Pancreas (tissue), 10 donors: ENCODE data around the gene ARFGEF3. TPM values are rescaled to one million over a fixed set of nuclear protein-coding genes. Genes with fewer than 3 reads are reported as not detected.
A peak's percentile ranks its signal among the peaks of the same experiment; 100 is the strongest.
"Not testable (repeated sequence)": the region's sequence is repeated elsewhere in the genome, so short reads cannot be mapped to it uniquely, and the experiment has no call there.

Source experiments
- ATAC-seq, 4 donors: fragments of 200-7000 bp; cut with Tn5 transposase; one replicate each; pipeline versions ENCODE4 v1.8.0 to v1.9.1; 2020; ENCODE audit warnings: mild to moderate bottlenecking in 4 of 4, moderate library complexity in 4 of 4
- DNase-seq, 6 donors: peaks; one replicate each; pipeline ENCODE4 v3.0.0-alpha.2; 2020
- FAIRE-seq: peaks from 2 replicates; lab custom pipeline; 2012; peaks lifted over from hg19 to GRCh38; lab: Jason Lieb, UNC
- H3K27ac ChIP-seq, 4 donors: fragments of 200-600 bp; sonication (generic); 1 replicate in 3 of 4; 2 replicates in 1 of 4; pipeline versions ENCODE4 v1.5.0 to v1.8.0; 2020
- H3K27me3 ChIP-seq, 4 donors: fragments of 200-600 bp; one replicate each; pipeline ENCODE4 v1.8.0; 2021
- H3K36me3 ChIP-seq, 3 donors: fragments of 200-600 bp; sonication (generic) in 1 of 3; one replicate each; pipeline versions ENCODE4 v1.5.0 to v1.8.0; 2020 to 2021
- H3K4me1 ChIP-seq, 3 donors: fragments of 200-600 bp; one replicate each; pipeline ENCODE4 v1.8.0; 2021
- H3K4me3 ChIP-seq, 4 donors: fragments of 200-600 bp; sonication (generic) in 2 of 4; one replicate each; pipeline versions ENCODE4 v1.5.0 to v1.8.0; 2020 to 2021
- H3K9me3 ChIP-seq, 4 donors: fragments of 200-600 bp; one replicate each; pipeline ENCODE4 v1.8.0; 2021
- WGBS, 2 donors: extraction: QIAGEN DNeasy Blood & Tissue Kit; methylation state at CpG; one replicate each; pipeline ENCODE4 v1.1.7; 2013; 5-methylcytosine and 5-hydroxymethylcytosine counted together
- intact Hi-C, 3 donors: fragments of 100-400 bp; cut with DNase I; formaldehyde crosslinking; loops; one replicate each; pipeline versions ENCODE4 v1.11.1 to v1.14.2; 2022
- polyA plus RNA-seq, 2 donors: library from polyadenylated mRNA; stranded (reverse); fragments of 200-250 nt; gene quantifications; one replicate each; pipeline ENCODE4 v1.2.3, GENCODE V29; 2013
- total RNA-seq, 6 donors: library from RNA; stranded (reverse); fragmentation: NEBNext Ultra II Directional in 4 of 6; extraction: Animal tissue kit (Norgen Biotek cat#: 25700) in 4 of 6; gene quantifications; one replicate each; pipeline versions ENCODE4 v1.2.1 to v1.2.4, GENCODE V29; 2021 to 2023
- TF ChIP-seq, protein P1 (sequence below), 4 donors: fragments of 200-600 bp; sonication (generic) in 3 of 4; IDR thresholded peaks; one replicate each; pipeline versions ENCODE4 v1.5.0 to v1.8.0; 2021; ENCODE audit warnings: antibody characterized with exemption in 4 of 4
- donor health status: healthy with polysubstance abuse.
- donor health status: DM: no; HTN: no; CAD: no; lungs with moderate emphysema.
- donor health status: DM: no; HTN: no; CAD: no.
- donor health status: control.
- donor health status: control.
- donor health status: Bipolar disorder and iron deficiency.
- donor health status: DM: yes; HTN: yes; CAD: no.
- donor health status: DM: no; HTN: no; CAD: no.
- donor health status: DM: no; HTN: no; CAD: no.
- donor health status: DM: yes; HTN: yes; CAD: no.

ARFGEF3 gene
- total and polyA plus RNA-seq, 8 donors = 4.8 to 19.0 (median 15.7) TPM

DNA sequence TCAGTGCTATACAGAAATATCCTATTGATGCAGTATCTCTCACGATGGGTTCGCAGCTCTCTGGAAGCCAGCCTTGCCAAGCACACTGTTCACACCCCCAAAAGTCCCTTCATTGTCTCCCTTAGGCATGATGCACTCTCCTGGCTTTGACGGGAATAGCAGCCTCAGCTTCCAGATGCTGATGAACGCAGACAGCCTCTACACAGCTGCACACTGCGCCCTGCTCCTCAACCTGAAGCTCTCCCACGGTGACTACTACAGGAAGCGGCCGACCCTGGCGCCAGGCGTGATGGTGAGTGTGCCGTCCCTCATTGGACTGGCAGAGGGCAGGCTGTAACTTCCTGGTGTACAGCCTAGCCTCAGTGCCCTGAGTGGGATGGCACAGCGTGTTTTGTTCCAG is 116.6 kb downstream of the ARFGEF3 start:
- intact Hi-C loops = loop anchor here in 1 of 3 donors (10.0 kb wide), 1 partner anchor 164 kb away; no protein-coding TSS in a partner anchor
- H3K27ac ChIP-seq = no peak overlapping the region
- WGBS, 2 donors = 66 to 69% methylated on average over 12 of the region's 12 CpGs
- ATAC-seq = peak; percentile 53 to 87 (median 84)
- no peaks in the 10 kb centered on the region for H3K9me3 ChIP-seq
- H3K4me1 ChIP-seq = no peaks in the 10 kb centered on the region
- DNase-seq = peak in 1 of 6 donors; percentile 31
- no peaks in the 10 kb centered on the region for H3K27me3 ChIP-seq
- H3K36me3 ChIP-seq = peaks cover 0 to 8% (median 0%) of the 10 kb centered on the region in 3 donors
- TF ChIP-seq, protein P1, sequence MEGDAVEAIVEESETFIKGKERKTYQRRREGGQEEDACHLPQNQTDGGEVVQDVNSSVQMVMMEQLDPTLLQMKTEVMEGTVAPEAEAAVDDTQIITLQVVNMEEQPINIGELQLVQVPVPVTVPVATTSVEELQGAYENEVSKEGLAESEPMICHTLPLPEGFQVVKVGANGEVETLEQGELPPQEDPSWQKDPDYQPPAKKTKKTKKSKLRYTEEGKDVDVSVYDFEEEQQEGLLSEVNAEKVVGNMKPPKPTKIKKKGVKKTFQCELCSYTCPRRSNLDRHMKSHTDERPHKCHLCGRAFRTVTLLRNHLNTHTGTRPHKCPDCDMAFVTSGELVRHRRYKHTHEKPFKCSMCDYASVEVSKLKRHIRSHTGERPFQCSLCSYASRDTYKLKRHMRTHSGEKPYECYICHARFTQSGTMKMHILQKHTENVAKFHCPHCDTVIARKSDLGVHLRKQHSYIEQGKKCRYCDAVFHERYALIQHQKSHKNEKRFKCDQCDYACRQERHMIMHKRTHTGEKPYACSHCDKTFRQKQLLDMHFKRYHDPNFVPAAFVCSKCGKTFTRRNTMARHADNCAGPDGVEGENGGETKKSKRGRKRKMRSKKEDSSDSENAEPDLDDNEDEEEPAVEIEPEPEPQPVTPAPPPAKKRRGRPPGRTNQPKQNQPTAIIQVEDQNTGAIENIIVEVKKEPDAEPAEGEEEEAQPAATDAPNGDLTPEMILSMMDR (IDR thresholded peaks at IDR 0.05) = no peak
- no peak for FAIRE-seq
- H3K4me3 ChIP-seq = no peak overlapping the region

DNA sequence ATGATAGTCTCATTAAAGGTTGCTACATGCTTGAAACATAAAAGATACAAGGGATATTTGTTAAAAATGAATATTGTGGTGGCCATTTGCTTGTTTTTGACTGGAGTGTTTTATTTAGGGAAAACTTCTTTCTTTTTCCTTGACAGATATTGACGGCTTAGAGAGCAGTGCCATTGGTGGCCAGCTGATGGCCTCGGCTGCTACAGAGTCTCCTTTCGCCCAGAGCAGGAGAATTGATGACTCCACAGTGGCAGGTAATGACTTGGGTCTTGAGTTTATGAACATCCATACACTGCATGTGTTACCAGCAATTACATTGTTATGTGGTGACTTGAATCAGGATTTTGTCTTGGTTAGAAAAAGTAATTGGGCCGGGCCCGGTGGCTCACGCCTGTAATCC is 124.1 kb downstream of the ARFGEF3 start:
- ATAC-seq (no peak), FAIRE-seq (no peak), DNase-seq (no peak)
- H3K4me1 ChIP-seq = no peaks in the 10 kb centered on the region
- H3K4me3 ChIP-seq = no peak overlapping the region
- no peaks in the 10 kb centered on the region for H3K9me3 ChIP-seq
- peaks cover 0 to 10% (median 0%) of the 10 kb centered on the region in 3 donors for H3K36me3 ChIP-seq
- no peaks in the 10 kb centered on the region for H3K27me3 ChIP-seq
- TF ChIP-seq, protein P1 (IDR thresholded peaks at IDR 0.05) = no peak
- 84 to 94% methylated on average over 6 of the region's 6 CpGs for WGBS, 2 donors
- intact Hi-C loops = loop anchor here in 1 of 3 donors (5.0 kb wide), 1 partner anchor 168 kb away; no protein-coding TSS in a partner anchor
- no peak overlapping the region for H3K27ac ChIP-seq

DNA sequence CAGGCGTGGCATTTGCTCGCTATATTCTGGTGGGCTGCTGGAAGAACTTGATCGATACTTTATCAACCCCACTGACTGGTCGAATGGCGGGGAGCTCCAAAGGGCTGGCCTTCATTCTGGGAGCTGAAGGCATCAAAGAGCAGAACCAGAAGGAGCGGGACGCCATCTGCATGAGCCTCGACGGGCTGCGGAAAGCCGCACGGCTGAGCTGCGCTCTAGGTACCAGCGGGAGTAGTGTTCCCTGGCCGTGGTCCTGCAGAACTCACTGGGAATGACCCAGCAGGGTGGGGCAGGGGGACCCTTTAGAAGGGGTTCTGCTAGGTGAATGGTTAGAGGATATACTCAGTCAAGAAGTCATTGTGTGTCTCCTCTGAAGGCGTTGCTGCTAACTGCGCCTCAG is 125.0 kb downstream of the ARFGEF3 start:
- Histone ChIP-seq H3K27me3 (no peaks in the 10 kb centered on the region), H3K4me1 (no peaks in the 10 kb centered on the region), H3K27ac (no peak overlapping the region), H3K4me3 (no peak overlapping the region), H3K9me3 (no peaks in the 10 kb centered on the region), H3K36me3 (peaks cover 0 to 10% (median 0%) of the 10 kb centered on the region in 3 donors)
- no peak for ATAC-seq
- intact Hi-C loops = loop anchor here in 1 of 3 donors (5.0 kb wide), 1 partner anchor 169 kb away; no protein-coding TSS in a partner anchor
- TF ChIP-seq, protein P1 (IDR thresholded peaks at IDR 0.05) = no peak
- no peak for FAIRE-seq
- DNase-seq = peak in 1 of 6 donors; percentile 62
- WGBS, 2 donors = 92 to 98% methylated on average over 17 of the region's 17 CpGs

DNA sequence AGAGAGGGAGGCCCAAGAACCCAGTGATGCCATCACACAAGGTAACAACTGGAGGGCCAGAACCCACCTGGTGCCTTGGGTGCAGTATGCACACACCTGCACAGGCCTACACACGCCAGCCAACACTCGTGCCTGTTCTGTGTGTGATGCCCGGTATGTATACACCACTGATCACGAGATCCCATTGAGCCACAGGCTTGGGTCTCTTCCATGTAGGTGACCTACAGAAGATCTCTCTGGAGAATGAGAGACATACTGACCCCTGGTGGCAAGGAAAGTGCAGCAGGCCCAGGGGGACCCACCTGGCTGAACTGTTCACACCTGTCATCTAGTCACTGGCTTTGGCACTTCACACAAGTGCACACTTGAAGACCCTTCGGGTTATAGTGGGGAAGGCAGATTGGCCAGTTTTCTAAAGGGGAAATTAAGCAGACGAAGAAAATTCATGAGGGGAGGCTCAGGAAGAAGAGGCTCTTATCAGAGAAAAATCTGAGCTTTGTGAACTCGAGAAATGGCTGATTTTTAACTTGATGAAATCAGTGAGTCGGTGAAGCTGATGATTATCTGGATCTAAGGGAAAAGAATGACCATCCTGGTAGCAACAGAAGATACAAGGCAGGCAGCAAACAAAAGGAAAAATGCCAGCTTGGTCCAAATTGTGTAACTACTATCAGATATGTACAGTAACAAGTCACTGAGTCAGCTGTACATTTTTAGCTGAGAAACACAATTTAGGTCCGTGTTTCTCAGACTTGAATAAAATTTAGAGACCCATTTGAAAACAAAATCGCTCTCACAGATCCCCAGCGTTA is 125.6 kb downstream of the ARFGEF3 start:
- TF ChIP-seq, protein P1 (IDR thresholded peaks at IDR 0.05) = peak; percentile 52 to 83 (median 72)
- WGBS, 2 donors = 53% methylated on average over 11 of the region's 11 CpGs
- DNase-seq (peak; percentile 65 to 80 (median 72)), FAIRE-seq (no peak), ATAC-seq (peak; percentile 86 to 97 (median 92))
- H3K27ac ChIP-seq = no peak overlapping the region
- H3K4me1 ChIP-seq = no peaks in the 10 kb centered on the region
- H3K4me3 ChIP-seq = no peak overlapping the region
- no peaks in the 10 kb centered on the region for H3K27me3 ChIP-seq
- H3K36me3 ChIP-seq = peaks cover 0 to 16% (median 0%) of the 10 kb centered on the region in 3 donors
- H3K9me3 ChIP-seq = no peaks in the 10 kb centered on the region
- intact Hi-C loops = loop anchor here in 1 of 3 donors (5.0 kb wide), 1 partner anchor 170 kb away; no protein-coding TSS in a partner anchor

DNA sequence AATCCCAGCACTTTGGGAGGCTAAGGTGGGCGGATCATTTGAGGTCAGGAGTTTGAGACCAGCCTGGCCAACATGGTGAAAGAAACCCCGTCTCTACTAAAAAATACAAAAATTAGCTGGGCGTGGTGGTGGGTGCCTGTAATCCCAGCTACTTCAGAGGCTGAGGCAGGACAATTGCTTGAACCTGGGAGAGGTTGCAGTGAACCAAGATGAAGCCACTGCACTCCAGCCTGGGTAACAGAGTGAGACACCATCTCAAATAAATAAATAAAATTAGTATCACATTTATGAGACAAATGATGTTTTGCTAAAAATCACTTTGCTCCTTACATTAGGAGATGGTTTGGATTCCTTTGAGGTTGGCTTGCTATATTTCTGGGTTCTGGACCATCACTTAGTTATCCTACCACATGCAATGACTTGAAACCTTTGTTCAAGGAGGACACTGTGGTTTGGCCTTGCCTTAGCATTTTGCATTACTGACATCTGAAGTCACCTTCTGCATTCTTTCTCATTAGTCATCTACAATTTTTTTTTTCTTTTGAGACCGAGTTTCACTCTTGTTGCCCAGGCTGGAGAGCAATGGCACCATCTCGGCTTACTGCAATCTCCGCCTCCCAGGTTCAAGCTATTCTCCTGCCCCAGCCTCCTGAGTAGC is 126.8 kb downstream of the ARFGEF3 start:
- not testable (repeated sequence) for H3K27me3 ChIP-seq, H3K4me1 ChIP-seq, FAIRE-seq, H3K4me3 ChIP-seq, H3K9me3 ChIP-seq, H3K27ac ChIP-seq, ATAC-seq, DNase-seq
- peaks cover 0 to 24% (median 0%) of the 10 kb centered on the region in 3 donors for H3K36me3 ChIP-seq
- 92 to 94% methylated on average over 6 of the region's 6 CpGs for WGBS, 2 donors
- intact Hi-C loops = loop anchor here in 1 of 3 donors (5.0 kb wide), 1 partner anchor 171 kb away; no protein-coding TSS in a partner anchor
